Erythroblast (primary cell): ENCODE data around the gene PKP4.

Experiments
- GATA1 ChIP-seq: IDR thresholded peaks from 2 replicates; pipeline ENCODE4 v1.6.1; 2011; ENCODE audit warnings: low read depth, mild to moderate bottlenecking, control low read depth, low read length, moderate library complexity
- POLR2A ChIP-seq: IDR thresholded peaks from 2 replicates; pipeline ENCODE4 v1.6.1; 2011; ENCODE audit warnings: mild to moderate bottlenecking, low read length

DNA sequence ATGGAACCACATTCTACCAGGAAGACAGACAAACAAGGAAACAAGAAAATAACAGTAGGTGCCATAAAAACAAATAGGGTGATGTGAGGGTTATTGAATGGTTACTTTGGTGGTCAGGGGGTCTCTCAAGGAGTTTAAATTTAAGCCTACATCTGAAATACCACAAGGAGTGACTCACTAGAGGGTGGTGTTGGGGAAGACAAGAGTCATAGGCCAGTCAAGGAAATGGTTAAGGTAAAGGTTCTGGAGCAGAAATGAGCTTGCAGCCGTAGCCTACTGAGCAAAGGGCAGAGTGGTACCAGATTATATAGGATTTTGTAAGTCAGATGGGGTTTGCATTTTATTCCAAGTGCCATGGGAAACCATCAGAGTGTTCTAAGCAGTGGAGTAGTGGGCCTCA lies 202.7 kb downstream of the PKP4 start:
- TF ChIP-seq POLR2A (no peak), GATA1 (no peak)
